Motor neuron (in vitro differentiated cells): ENCODE results near the gene AKR1B1. TPM values are rescaled to one million over a fixed set of nuclear protein-coding genes. Genes with fewer than 3 reads are reported as not detected.

Source experiments
- ATAC-seq, 8 experiments: fragments of 200-7000 bp; cut with Tn5 transposase; replicated peaks in 6 of 8; 2 replicates each; pipeline ENCODE4 v1.8.0; 2021; ENCODE audit warnings: mild to moderate bottlenecking in 8 of 8, moderate library complexity in 8 of 8
- H3K27ac ChIP-seq, 2 donors: fragments of 250-450 bp; sonication (Bioruptor Pico); 2 replicates each; pipeline ENCODE4 v1.9.0; 2021; ENCODE audit warnings: antibody characterized with exemption in 2 of 2, mild to moderate bottlenecking in 2 of 2, moderate library complexity in 1 of 2
- H3K4me1 ChIP-seq, 2 donors: fragments of 250-450 bp; sonication (Bioruptor Pico); replicated peaks in 1 of 2; 2 replicates each; pipeline ENCODE4 v1.6.1; 2021; ENCODE audit warnings: antibody characterized with exemption in 2 of 2, mild to moderate bottlenecking in 2 of 2, moderate library complexity in 1 of 2
- H3K4me3 ChIP-seq, 5 donors: fragments of 250-450 bp; sonication (Bioruptor Pico); 2 replicates each; pipeline ENCODE4 v1.9.0; 2021; ENCODE audit warnings: antibody characterized with exemption in 5 of 5, mild to moderate bottlenecking in 5 of 5, moderate library complexity in 4 of 5
- WGBS, 10 experiments: fragments of 450-650 bp; shearing (Covaris generic); methylation state at CpG; one replicate each; pipeline ENCODE4 v1.0.0; 2022; 5-methylcytosine and 5-hydroxymethylcytosine counted together
- in situ Hi-C, 9 experiments: fragments of 400-800 bp; cut with MboI; loops; one replicate each; pipeline ENCODE4 v1.15.0; 2021; ENCODE audit warnings: low sequenced_read_pairs in 9 of 9, low pct_unique_long_range_greater_than_20kb in 2 of 9; ENCODE audit not compliant: unreplicated experiment in 9 of 9
- total RNA-seq, 8 experiments: library from RNA; unstranded; fragments of 300-600 nt; gene quantifications; 2 replicates each; pipeline versions ENCODE4 v1.2.3 to v1.2.4, GENCODE V29; 2022

Gene AKR1B1
- total RNA-seq, 8 experiments from 2014 or later: 33.7 to 104 (median 46.1) TPM

GRCh38 chr7:134464496-134464895, 5.6 kb upstream of the AKR1B1 start:
- in situ Hi-C loops: no loop called here
- ATAC-seq: no peak
- no peaks in the 10 kb centered on the region for H3K4me1 ChIP-seq
- H3K4me3 ChIP-seq: no peak overlapping the region
- no peak overlapping the region for H3K27ac ChIP-seq

DNA sequence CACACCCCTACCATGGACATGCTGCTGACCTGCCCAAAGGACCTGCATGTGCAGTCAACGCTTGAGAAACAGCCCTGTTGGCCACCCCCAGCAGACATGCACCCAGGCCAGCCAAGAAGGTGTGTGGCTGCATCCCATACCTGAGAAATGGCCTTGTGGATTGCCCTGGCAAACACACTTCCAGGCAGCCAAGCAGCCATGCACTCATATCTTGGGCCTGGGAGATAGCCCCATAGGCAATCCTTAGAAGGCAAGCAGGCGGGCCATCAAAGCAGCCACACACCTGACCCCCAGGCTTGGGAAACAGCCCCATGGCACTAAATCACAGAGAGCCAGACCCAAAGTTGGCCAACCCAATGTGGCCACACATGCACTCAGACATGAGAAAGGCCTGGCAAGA, 4.9 kb upstream of the AKR1B1 start:
- in situ Hi-C loops: no loop called here
- ATAC-seq: no peak
- 80 to 100% methylated on average over 1 to 2 of the region's 2 CpGs; no CpG with 5 or more reads in 8 of the 10 experiments for WGBS, 10 experiments
- H3K4me1 ChIP-seq: no peaks in the 10 kb centered on the region
- no peak overlapping the region for H3K4me3 ChIP-seq
- no peak overlapping the region for H3K27ac ChIP-seq

DNA sequence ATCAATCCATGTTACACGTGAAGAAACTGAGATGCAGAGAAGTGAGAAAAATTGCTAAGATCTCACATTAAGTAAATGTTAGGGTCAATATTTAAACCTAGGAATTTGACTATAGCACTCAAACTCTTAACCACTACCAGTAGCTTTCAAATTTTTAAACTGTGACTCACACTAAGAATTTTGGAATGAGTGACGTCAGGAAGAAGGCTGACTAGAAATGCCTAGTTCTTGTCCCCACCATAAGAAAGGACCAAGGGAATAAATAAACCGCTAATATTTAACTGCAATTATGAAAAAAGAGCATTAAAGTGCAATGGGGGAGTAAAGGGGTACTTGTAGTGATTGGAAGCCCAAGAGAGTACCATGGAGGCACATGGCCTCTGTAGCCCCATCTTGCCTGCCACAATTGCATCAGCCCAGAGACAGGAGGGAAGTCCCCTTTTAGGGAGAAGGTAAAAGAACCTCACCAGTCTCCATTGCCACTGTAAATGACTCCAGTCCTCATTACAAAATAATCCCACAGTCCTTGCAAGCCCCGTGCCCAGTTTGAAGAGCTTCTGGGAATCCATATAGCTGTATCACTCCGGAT, 3.5 kb upstream of the AKR1B1 start:
- Histone ChIP-seq H3K4me3 (no peak overlapping the region), H3K27ac (no peak overlapping the region), H3K4me1 (peaks cover 4 to 5% of the 10 kb centered on the region in 2 donors)
- in situ Hi-C loops: no loop called here
- WGBS, 10 experiments: 39 to 100% (median 73%) methylated on average over 1 to 5 of the region's 5 CpGs
- no peak for ATAC-seq

DNA sequence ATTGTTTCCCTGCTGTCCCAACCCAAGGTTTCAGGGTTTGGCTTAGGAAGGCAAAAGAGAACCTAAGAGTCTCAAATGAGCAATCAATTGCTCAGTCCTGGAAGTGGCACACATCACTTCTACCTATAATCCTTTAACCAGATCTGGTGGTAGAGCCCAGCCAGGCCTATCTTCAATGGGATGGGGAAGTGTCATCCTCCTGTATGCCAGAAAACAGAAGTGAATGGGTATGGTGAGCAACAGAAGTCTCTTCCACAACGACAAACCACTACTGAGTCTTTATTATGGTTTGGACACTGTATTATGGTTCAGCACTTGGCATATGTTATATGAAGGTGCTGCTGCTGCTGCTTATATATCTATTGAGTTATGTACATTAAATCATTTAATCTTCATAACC, 3.0 kb upstream of the AKR1B1 start:
- in situ Hi-C loops: no loop called here
- ATAC-seq: no peak
- 80 to 100% (median 87%) methylated on average over 1 of the region's 1 CpG; no CpG with 5 or more reads in 4 of the 10 experiments for WGBS, 10 experiments
- Histone ChIP-seq H3K4me3 (no peak overlapping the region), H3K27ac (no peak overlapping the region), H3K4me1 (peaks cover 4 to 5% of the 10 kb centered on the region in 2 donors)

GRCh38 chr7:134459981-134460380, 1.1 kb upstream of the AKR1B1 start:
- 54 to 100% (median 100%) methylated on average over 1 to 2 of the region's 2 CpGs; no CpG with 5 or more reads in 4 of the 10 experiments for WGBS, 10 experiments
- no peak overlapping the region for H3K4me3 ChIP-seq
- ATAC-seq: no peak
- H3K27ac ChIP-seq: no peak overlapping the region
- in situ Hi-C loops: no loop called here
- peaks cover 4 to 5% of the 10 kb centered on the region in 2 donors for H3K4me1 ChIP-seq

- WGBS, 10 experiments: 0 to 10% (median 0%) methylated on average over 1 to 7 of the region's 37 CpGs; no CpG with 5 or more reads in 7 of the 10 experiments
- peak; percentile 47 to 78 (median 72) for ATAC-seq
- H3K4me3 ChIP-seq: peak overlapping the region; percentile 50 to 98 (median 77)
- in situ Hi-C loops: no loop called here
- peaks cover 4 to 5% of the 10 kb centered on the region in 2 donors for H3K4me1 ChIP-seq
- peak overlapping the region in 1 of 2 donors; percentile 43 for H3K27ac ChIP-seq
Measured at GRCh38 chr7:134458341-134458805, 527 bp downstream of the AKR1B1 start.

DNA sequence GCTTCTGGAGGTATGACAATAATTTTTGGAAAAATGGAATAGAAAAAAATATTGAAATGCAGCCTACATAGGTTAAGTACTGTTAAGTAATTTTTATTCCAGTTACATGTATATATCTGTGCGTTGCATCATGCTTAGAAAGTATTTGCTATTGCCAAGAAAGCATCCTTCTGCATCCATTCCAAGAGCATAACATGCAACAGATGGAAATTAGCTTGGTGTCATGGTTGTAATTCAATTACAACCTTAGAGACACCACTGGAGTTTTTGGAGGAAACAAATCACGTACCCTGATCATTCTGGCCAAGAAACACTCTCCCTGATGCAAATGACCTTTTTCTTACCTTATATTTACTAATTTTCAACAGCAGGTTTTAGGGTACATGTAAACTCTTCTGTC, 1.7 kb downstream of the AKR1B1 start:
- Histone ChIP-seq H3K27ac (no peak overlapping the region), H3K4me3 (peak overlapping the region in 1 of 5 donors; percentile 91), H3K4me1 (peaks cover 4 to 5% of the 10 kb centered on the region in 2 donors)
- in situ Hi-C loops: no loop called here
- no peak for ATAC-seq
- WGBS, 10 experiments: 44 to 100% (median 89%) methylated on average over 1 to 2 of the region's 2 CpGs; no CpG with 5 or more reads in 2 of the 10 experiments

- Histone ChIP-seq H3K4me3 (no peak overlapping the region), H3K4me1 (peaks cover 4 to 5% of the 10 kb centered on the region in 2 donors), H3K27ac (no peak overlapping the region)
- in situ Hi-C loops: no loop called here
- no peak for ATAC-seq
- 0 to 100% (median 96%) methylated on average over 1 to 4 of the region's 4 CpGs; no CpG with 5 or more reads in 1 of the 10 experiments for WGBS, 10 experiments
Measured at GRCh38 chr7:134454277-134454676, 4.6 kb downstream of the AKR1B1 start.

- Histone ChIP-seq H3K4me3 (no peak overlapping the region), H3K4me1 (peaks cover 4 to 5% of the 10 kb centered on the region in 2 donors), H3K27ac (no peak overlapping the region)
- 67 to 100% (median 86%) methylated on average over 2 to 5 of the region's 5 CpGs; no CpG with 5 or more reads in 2 of the 10 experiments for WGBS, 10 experiments
- ATAC-seq: no peak
- in situ Hi-C loops: no loop called here
Measured at GRCh38 chr7:134453518-134453917, 5.4 kb downstream of the AKR1B1 start.

DNA sequence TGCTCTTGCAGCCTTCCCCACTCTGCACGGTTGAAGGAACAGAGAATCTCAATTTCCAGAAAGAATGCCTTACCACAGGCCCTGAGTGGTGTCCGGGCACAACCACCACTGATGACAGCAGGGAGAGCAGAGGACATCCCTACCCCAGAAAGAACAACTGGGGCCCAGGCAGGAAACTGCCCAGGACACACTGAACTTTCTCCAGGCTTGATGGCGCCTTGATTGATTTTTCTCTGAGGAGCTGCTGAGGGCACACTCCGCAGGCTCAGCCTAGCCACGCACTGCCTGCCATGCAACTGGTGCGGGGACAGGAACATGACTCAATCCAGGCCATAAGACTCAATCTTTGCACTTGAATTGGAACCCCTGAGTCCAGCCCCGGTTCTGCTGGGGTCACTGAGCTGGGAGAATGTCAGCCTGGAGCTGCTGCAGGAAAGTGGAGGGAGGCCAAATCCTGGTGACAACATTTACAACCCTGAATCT, 5.9 kb downstream of the AKR1B1 start:
- no peak for ATAC-seq
- Histone ChIP-seq H3K4me1 (peaks cover 4 to 5% of the 10 kb centered on the region in 2 donors), H3K27ac (no peak overlapping the region), H3K4me3 (no peak overlapping the region)
- in situ Hi-C loops: no loop called here
- WGBS, 10 experiments: 20 to 100% (median 51%) methylated on average over 1 to 2 of the region's 7 CpGs; no CpG with 5 or more reads in 4 of the 10 experiments

DNA sequence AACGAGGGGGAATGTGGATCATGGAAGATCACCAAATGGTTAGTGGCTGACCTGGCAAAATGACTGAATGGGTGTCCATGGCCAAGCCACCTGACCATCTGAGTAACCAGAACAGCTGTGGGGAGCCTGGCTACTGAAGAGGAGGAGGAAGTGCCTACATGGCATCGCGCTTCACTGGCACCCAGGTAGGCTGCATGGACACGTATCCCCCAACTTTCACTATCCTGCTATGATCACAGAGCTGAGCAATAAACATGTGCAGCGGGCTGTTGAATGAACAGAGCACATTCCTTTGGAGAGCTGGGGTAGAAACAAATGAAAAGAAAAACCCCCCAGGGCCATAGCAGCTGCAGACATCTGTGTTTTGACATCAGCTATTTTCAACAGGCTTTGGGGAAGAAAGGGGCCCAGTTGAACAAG, 6.5 kb downstream of the AKR1B1 start:
- H3K4me3 ChIP-seq: no peak overlapping the region
- WGBS, 10 experiments: 72 to 100% (median 95%) methylated on average over 2 to 5 of the region's 5 CpGs; no CpG with 5 or more reads in 4 of the 10 experiments
- in situ Hi-C loops: no loop called here
- peaks cover 0 to under 1% of the 10 kb centered on the region in 2 donors for H3K4me1 ChIP-seq
- ATAC-seq: peak in 1 of 8 experiments; percentile 44
- no peak overlapping the region for H3K27ac ChIP-seq

- no peak overlapping the region for H3K27ac ChIP-seq
- WGBS, 10 experiments: 90 to 100% (median 93%) methylated on average over 1 to 6 of the region's 11 CpGs; no CpG with 5 or more reads in 3 of the 10 experiments
- in situ Hi-C loops: no loop called here
- H3K4me3 ChIP-seq: no peak overlapping the region
- H3K4me1 ChIP-seq: no peaks in the 10 kb centered on the region
- no peak for ATAC-seq
Measured at GRCh38 chr7:134451656-134452055, 7.2 kb downstream of the AKR1B1 start.

DNA sequence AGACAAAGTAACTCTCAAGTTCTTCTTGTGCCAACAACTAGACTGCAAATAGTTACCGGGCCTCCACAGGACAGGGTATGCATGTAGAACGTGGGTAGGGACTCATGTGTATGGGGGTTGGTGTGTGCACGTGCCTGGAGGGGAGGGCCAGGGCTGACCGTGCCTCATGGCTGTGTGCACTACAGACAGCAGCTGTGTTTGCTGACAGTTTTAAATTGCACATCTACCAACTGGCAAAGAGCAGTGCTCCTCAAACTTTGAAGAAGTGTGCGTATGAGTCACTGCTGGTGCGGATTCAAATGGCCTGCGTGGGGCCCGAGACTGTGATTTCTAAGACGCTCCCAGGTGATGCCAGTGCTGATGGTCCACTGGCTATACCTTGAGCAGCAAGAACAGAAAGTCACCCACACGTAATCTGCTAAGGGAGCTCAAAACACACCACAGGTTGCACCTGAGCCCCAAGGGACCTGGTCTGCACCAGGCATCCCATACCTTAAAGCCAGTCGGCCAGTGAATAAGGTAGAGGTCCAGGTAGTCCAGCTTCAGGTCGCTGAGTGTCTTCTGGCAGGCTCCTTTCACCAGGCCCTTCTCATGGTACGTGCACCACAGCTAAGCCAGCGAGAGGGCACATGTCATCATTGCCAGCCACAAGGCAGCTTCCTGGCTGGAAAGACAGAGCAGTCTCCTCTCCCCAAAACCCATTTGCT, 8.5 kb downstream of the AKR1B1 start:
- Histone ChIP-seq H3K4me1 (no peaks in the 10 kb centered on the region), H3K4me3 (no peak overlapping the region), H3K27ac (no peak overlapping the region)
- in situ Hi-C loops: no loop called here
- peak in 5 of 8 experiments; percentile 22 to 97 (median 36) for ATAC-seq
- 90 to 100% (median 100%) methylated on average over 1 to 9 of the region's 14 CpGs; no CpG with 5 or more reads in 5 of the 10 experiments for WGBS, 10 experiments
